HG03565 (cell line): Measurements from ENCODE around the gene CSNK1A1L.
"Not testable (repeated sequence)": the region's sequence is repeated elsewhere in the genome, so short reads cannot be mapped to it uniquely, and the experiment has no call there.

ENCODE experiments used
- ATAC-seq: cut with Tn5 transposase; IDR thresholded peaks from one replicate; pipeline ENCODE4 v1.9.1; 2021; ENCODE audit warnings: mild to moderate bottlenecking, moderate library complexity; ENCODE audit not compliant: unreplicated experiment

CSNK1A1L gene

GRCh38 chr13:37065890-37066526 lies 39.5 kb downstream of the CSNK1A1L start:
- no peak for ATAC-seq

- ATAC-seq = peak; percentile 23
Measured at GRCh38 chr13:37059848-37060192, 45.6 kb downstream of the CSNK1A1L start.

- peak; percentile 91 for ATAC-seq
Measured at GRCh38 chr13:37058910-37059847, 46.3 kb downstream of the CSNK1A1L start, which contains the start of gene SUPT20H. Gene SUPT20H, minus strand, starts transcription at chr13:37059688. Its CDS starts 8,198 bp downstream, at chr13:37051490.

- not testable (repeated sequence) for ATAC-seq
Measured at GRCh38 chr13:37056228-37056627, 49.2 kb downstream of the CSNK1A1L start.
